Neural progenitor cell (in vitro differentiated cells): ENCODE results near the gene CYP26B1.

Experiments
- CTCF ChIP-seq: fragments of 200-600 bp; sonication (generic); IDR thresholded peaks from 2 replicates; pipeline ENCODE4 v1.5.1; 2017; ENCODE audit warnings: antibody characterized with exemption, mild to moderate bottlenecking
- EZH2 ChIP-seq: fragments of 200-600 bp; sonication (generic); IDR thresholded peaks from 2 replicates; pipeline ENCODE4 v1.6.1; 2017; ENCODE audit warnings: antibody characterized with exemption, mild to moderate bottlenecking, moderate library complexity

- no peak for TF ChIP-seq CTCF
- no peak for TF ChIP-seq EZH2
Measured at GRCh38 chr2:72081451-72081850, 66.2 kb downstream of the CYP26B1 start.
